HG02970 (cell line): ENCODE results near the gene BOLL.
"Not testable (repeated sequence)": the region's sequence is repeated elsewhere in the genome, so short reads cannot be mapped to it uniquely, and the experiment has no call there.

Experiments used
- ATAC-seq: cut with Tn5 transposase; IDR thresholded peaks from one replicate; pipeline ENCODE4 v1.9.1; 2021; ENCODE audit warnings: mild to moderate bottlenecking, moderate library complexity, moderate number of reproducible peaks; ENCODE audit not compliant: unreplicated experiment, low FRiP score

Gene BOLL

DNA sequence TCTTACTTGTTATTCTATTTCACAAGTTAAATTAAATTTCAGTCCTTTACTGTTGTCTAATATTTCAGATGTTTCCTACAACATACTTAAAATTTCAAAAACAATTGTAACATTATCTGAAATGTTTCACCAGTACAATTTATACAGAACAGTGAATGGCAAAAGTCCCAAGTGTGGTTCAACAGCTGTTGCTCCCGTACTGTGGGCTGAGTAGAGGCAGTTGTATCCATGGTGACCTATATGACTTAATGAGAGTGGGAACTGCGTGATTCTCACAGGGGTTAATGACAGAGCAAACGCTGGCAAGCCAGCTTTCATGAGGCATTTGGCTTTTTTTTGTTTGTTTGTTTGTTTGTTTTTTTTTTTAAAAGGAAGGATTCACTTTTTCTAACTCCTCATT is 13.9 kb upstream of the BOLL start:
- ATAC-seq: no peak

DNA sequence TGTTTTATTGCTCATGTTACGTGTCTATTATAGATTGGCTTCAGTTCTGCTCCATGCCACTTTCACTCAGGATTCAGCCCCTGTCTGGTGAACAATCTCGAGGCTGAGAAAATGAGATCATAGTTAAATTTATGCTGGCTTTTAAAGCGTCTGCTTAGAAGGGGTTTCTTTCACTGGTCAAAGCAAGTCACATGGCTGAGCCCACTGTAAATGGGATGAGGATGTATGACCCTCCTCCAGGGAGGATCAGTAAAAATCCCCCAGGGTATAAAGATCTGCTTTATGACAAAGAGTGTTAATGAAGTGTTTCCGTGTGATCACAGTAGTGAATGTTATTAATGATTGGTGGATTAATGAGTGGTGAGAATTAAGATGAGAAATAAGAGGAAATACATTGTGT is 13.1 kb upstream of the BOLL start:
- no peak for ATAC-seq

DNA sequence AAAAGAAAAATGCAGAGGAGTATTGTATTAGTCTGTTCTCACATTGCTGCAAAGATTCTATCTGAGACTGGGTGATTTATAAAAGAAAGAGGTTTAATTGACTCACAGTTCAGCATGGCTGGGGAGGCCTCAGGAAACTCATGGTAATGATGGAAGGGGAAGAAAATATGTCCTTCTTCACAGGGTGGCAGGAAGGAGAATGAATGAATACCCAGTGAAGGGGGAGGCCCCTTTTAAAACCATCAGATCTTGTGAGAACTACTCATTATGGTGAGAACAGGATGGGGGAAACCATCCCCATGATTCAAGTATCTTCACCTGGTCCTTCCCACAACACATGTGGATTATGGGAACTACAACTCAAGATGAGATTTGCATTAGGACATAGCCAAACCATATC is 10.2 kb upstream of the BOLL start:
- ATAC-seq: no peak

GRCh38 chr2:197793456-197793855 is 8.3 kb upstream of the BOLL start:
- no peak for ATAC-seq

- no peak for ATAC-seq
Measured at GRCh38 chr2:197786010-197786877, 1.1 kb upstream of the BOLL start.

DNA sequence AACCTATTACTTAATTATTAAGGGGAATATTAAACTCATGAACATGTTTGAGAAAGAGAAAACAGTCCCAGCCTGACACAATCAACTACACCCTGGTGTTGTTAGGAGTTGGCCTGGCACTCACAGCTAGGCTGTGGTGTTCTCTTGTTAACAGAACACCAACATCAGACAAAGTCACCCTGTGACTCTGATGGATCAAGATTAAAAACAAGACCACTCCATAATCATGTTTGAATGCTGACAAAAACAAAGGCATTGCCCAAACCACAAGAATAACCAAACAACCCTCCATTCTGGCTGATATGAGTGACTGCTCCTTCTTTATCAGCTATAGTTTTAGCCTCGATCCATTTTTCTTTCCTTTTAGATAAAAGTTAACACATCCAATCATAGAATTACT is 3.0 kb downstream of the BOLL start:
- ATAC-seq: no peak

- no peak for ATAC-seq
Measured at GRCh38 chr2:197779261-197779660, 5.9 kb downstream of the BOLL start.

DNA sequence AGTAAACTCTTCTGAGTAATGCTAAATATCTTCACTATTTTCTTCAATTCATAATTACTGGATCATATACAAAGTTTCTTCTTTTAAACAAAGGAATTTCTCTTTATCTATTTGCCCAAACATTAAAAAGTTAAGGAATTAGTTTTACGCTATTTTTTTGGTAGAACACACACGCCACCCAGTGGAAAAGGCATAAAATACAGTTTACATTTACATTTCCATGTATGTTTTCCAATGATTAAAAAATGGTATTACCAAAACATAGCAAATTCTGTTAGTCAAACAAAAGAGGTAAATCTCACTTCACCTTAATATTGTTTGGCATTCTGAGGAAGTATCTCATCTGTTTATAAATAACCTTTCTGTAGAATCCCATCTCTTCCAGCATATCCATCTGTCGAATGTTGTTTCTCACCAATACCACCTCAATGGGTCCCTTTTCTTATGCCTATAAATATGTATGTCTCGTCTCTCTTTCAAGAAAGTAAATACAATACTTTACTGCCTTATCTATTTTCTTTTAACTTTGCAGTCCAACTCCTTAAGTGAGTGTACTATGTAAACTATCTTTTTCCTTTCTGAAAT is 7.2 kb downstream of the BOLL start:
- no peak for ATAC-seq

DNA sequence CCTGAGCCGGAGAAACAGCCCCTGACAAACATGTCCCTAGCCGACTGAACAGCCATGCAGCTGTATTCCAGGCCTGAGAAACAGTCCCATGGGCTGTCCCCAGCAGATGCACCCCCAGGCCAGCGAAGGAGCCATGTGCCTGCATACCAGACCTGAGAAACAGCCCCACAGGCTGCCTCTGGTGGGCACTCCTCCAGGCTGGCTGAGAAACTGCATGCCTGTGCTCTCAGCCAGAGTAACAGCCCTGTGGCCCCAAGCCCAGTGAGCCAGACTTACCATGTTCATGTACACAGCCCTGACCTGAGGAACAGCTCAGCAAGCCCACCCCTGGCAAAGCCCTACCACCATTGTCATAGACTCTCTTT is 24.8 kb downstream of the BOLL start:
- ATAC-seq: no peak

DNA sequence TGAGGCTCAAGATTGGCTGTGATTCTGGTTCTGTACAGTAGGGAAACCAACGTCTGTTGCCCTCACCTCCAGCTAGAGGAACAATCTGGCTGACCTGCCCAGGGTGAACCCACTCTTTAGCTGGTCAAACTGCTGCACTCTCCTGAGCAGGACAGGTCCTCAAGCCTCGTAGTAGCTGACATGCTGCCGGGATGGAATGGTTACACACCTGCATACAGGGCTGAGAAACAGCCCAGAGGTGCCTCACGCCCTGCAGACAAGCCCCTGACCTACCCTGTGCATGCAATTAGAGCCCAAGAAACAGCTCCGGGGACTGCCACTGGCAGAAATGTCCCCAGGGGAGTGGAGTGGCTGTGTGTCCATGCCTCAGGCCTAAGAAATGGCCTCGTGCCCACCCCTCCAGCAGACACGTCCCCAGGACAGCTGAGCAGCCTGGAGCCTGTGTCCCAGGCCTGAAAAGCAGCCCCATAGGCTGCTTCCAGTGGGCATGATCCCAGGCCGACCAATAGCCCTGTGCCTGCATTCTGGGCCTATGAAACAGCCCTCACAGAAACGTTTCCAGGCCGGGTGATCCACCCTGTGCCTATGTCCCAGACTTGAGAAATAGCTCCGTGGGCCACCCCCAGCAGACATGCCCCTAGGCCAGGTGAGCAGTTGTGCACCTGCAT is 25.4 kb downstream of the BOLL start:
- no peak for ATAC-seq

DNA sequence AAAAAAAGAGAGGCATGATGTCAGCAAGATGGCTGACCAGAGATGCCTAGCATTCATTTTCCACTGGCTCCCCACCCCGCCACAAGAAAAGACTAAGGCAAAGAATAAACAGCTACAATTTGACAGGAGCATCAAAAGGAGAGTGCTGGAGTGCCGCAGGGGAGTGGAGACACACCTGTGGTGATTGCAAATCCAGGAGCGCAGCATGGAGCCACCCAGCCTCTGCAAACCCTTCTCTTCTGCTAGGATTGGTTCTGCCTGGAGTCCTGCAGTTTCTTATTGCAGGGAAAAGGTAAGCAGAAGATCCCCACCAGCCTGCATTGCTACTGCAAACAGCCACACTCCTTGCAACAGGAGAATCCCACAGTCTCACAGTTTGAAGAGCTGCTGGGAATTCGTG is 26.1 kb downstream of the BOLL start:
- ATAC-seq: no peak

GRCh38 chr2:197740200-197740599 is 44.9 kb downstream of the BOLL start:
- no peak for ATAC-seq

DNA sequence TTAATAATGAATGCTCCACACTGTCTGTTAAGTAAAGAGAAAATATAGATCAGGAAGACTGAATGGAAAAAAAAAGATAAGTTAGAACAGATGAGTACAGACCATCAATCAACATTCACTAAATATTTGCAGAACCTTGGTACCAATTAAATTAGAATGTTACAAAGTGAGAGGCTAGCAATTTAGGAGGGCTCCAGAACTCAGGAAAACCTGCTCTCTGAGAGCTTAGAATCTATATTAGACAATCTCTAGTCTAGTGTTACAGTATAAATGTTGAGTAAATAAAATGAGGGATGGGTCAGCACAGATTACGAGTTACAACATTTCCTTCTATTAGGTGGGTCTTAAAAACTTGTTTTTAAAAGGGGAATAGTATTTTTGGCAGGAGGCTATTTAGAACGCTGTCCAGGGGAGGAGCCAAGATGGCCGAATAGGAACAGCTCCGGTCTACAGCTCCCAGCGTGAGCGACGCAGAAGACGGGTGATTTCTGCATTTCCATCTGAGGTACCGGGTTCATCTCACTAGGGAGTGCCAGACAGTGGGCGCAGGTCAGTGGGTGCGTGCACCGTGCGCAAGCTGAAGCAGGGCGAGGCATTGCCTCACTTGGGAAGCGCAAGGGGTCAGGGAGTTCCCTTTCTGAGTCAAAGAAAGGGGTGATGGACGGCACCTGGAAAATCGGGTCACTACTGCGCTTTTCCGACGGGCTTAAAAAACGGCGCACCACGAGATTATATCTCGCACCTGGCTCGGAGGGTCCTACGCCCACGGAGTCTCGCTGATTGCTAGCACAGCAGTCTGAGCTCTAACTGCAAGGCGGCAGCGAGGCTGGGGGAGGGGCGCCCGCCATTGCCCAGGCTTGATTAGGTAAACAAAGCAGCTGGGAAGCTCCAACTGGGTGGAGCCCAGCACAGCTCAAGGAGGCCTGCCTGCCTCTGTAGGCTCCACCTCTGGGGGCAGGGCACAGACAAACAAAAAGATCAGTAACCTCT is 56.3 kb downstream of the BOLL start:
- ATAC-seq: not testable (repeated sequence)

- no peak for ATAC-seq
Measured at GRCh38 chr2:197727011-197727410, 58.1 kb downstream of the BOLL start.

- no peak for ATAC-seq
Measured at GRCh38 chr2:197717863-197718262, 67.3 kb downstream of the BOLL start.

GRCh38 chr2:197713271-197713670 is 71.8 kb downstream of the BOLL start:
- ATAC-seq: no peak

- ATAC-seq: no peak
Measured at GRCh38 chr2:197711578-197711977, 73.5 kb downstream of the BOLL start.

GRCh38 chr2:197710424-197711042 is 74.6 kb downstream of the BOLL start:
- peak; percentile 51 for ATAC-seq

DNA sequence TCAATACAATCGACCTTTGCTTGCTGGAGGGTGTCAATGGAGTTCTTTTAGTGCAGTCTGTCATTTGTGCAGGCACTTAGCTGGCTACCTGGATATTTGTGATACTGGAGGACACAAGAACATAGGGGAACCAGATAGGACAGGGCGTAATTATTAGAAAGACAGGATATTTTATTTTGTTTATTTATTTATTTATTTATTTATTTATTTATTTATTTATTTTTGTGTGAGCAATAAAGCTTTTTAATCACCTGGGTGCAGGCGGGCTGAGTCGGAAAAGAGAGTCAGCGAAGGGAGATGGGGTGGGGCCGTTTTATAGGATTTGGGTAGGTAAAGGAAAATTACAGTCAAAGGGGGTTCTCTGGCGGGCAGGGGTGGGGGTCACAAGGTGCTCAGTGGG is 76.0 kb downstream of the BOLL start:
- ATAC-seq: not testable (repeated sequence)

DNA sequence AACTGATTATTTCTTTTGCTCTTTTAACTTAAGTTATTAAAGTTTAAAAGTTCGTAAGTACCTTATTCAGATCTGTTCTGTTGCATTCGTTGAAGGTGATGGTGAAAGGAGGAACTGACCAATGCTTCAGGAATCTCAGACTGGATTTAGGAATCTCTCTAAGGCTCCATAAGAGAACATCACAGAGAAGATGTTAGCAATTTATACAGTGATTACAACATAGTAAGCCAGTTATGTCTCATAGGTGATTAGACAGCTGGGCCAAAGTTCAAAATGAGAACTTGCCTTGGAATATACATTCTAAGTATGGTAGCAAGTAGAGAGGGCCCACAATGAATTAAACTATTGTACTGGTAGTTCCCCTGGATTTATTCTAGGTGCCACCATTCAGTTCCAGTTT is 76.8 kb downstream of the BOLL start:
- ATAC-seq: no peak
